Activated T-cell treated with anti-CD3 and anti-CD28 coated beads, Interleukin-2, amount 50 U/mL, for 72 hours (primary cell): ENCODE results near the gene ARFGAP1. TPM values are rescaled to one million over a fixed set of nuclear protein-coding genes. Genes with fewer than 3 reads are reported as not detected.
A peak's percentile ranks its signal among the peaks of the same experiment; 100 is the strongest.

ENCODE experiments used
- ATAC-seq, 2 donors: fragments of 150-1000 bp; cut with Tn5 transposase; replicated peaks in 1 of 2; 2 replicates each; pipeline ENCODE4 v1.10.0; 2021; ENCODE audit warnings: moderate library complexity in 2 of 2, mild to moderate bottlenecking in 1 of 2
- DNase-seq, 2 donors: peaks; one replicate each; pipeline ENCODE4 v3.0.0; 2021 to 2022; ENCODE audit warnings: mixed read lengths in 1 of 2
- H3K27ac Mint-ChIP-seq: one replicate; pipeline ENCODE4 v1.8.0; 2022; ENCODE audit warnings: mild to moderate bottlenecking, moderate library complexity, mixed read lengths
- H3K27me3 Mint-ChIP-seq: one replicate; pipeline ENCODE4 v1.8.0; 2022; ENCODE audit warnings: low read depth, mixed read lengths
- H3K36me3 Mint-ChIP-seq, 2 donors: one replicate each; pipeline ENCODE4 v1.8.0; 2022; ENCODE audit warnings: mixed read lengths in 2 of 2, mild to moderate bottlenecking in 1 of 2; ENCODE audit not compliant: insufficient read depth in 2 of 2
- H3K4me1 Mint-ChIP-seq: one replicate; pipeline ENCODE4 v1.8.0; 2022; ENCODE audit warnings: low read depth, mixed read lengths
- H3K4me3 Mint-ChIP-seq, 2 donors: one replicate each; pipeline ENCODE4 v1.8.0; 2022; ENCODE audit warnings: mild to moderate bottlenecking in 2 of 2, mixed read lengths in 2 of 2, moderate library complexity in 2 of 2
- H3K9me3 Mint-ChIP-seq, 2 donors: one replicate each; pipeline ENCODE4 v1.8.0; 2022; ENCODE audit warnings: mixed read lengths in 2 of 2
- total RNA-seq, 2 donors: library from RNA; stranded (reverse); gene quantifications; one replicate each; pipeline ENCODE4 v1.2.3, GENCODE V29; 2022

Gene ARFGAP1
- total RNA-seq, 2 donors from 2014 or later: 75.8 to 76.6 TPM

DNA sequence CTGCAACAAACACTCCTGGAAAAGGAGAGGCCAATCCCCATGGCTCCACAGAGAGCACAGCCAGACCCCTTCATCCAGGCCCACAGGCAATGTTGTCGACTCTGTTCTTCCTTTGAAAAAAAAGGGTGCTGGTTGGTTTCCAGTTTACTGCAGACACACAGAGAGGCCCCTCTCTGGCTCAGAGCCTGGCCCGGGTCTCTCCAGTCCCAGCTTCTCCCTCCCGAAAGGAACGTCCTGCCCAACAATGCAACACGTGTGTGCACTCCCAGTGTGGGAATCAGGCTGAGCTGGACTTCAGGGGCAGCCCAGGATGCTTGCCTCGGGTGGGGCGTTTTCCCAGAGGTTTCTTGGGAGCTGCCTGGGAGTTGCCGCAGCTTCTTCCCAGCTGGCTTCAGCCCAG, 13.8 kb upstream of the ARFGAP1 start:
- Mint-ChIP-seq H3K36me3 (no peaks in the 10 kb centered on the region), H3K27ac (no peak overlapping the region), H3K27me3 (peaks cover 48% of the 10 kb centered on the region), H3K4me1 (no peaks in the 10 kb centered on the region), H3K9me3 (no peaks in the 10 kb centered on the region), H3K4me3 (no peak overlapping the region)
- no peak for ATAC-seq
- no peak for DNase-seq

GRCh38 chr20:63259734-63260460, 12.7 kb upstream of the ARFGAP1 start:
- Mint-ChIP-seq H3K27ac (no peak overlapping the region), H3K36me3 (no peaks in the 10 kb centered on the region), H3K4me3 (no peak overlapping the region), H3K4me1 (peaks cover 5% of the 10 kb centered on the region), H3K27me3 (peaks cover 50% of the 10 kb centered on the region), H3K9me3 (no peaks in the 10 kb centered on the region)
- DNase-seq (no peak), ATAC-seq (no peak)

DNA sequence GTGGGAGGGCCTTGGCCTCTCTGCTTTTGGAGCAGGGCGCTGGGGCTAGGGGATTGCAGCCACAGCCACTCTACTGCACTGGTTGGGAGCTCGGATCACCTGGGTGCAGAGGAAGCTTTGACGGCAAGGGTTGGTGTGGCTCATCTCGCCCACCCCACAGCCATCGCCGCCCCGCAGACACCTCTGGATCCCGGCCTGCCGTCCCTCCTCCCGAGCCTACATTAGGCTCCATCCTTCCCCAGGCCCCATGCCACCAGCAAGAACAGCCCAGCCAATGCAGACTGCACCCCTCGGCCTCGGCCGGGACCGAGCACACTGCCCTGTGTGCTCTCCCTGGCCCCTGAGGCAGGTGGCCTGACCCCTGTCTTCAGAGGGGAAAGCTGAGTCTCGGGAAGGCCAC, 12.1 kb upstream of the ARFGAP1 start:
- peaks cover 43% of the 10 kb centered on the region for H3K27me3 Mint-ChIP-seq
- no peaks in the 10 kb centered on the region for H3K9me3 Mint-ChIP-seq
- H3K4me3 Mint-ChIP-seq: no peak overlapping the region
- no peak for DNase-seq
- peaks cover 5% of the 10 kb centered on the region for H3K4me1 Mint-ChIP-seq
- no peak overlapping the region for H3K27ac Mint-ChIP-seq
- no peaks in the 10 kb centered on the region for H3K36me3 Mint-ChIP-seq
- ATAC-seq: no peak

DNA sequence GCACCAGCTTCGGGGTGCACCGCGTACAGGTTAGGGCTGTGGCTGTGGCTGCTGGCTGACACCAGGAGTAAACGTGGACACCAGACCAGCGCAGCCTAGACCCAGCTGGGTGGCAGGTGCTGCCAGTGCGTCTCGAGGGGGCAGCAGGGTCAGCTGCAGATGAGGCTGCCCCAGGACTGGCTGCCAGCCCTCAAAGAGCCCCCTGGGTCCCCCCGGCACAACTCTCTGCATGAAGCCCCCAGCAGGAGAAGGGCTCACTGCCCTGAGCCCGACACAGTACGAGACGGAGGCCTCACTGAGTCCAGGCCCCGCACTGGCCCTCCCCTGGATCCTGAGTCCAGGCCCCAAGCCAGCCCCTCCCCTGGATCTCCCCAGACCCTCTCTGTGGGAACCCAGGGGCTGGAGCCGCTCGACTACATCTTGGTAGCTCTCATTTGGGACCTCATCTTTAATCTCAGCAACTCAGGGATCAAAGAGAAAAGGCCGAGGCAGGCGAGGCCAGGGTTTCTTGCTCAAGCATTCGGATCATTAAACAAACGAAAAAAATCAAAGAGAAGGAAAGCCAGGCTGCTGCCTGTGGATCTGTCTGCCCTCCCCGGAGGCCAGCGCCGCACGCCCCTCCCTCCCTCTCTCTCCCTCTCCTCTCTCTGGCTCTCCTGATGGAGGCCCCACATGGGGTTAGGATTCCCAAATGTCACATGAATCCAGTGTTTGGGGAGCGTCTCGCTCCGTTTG, 11.4 kb upstream of the ARFGAP1 start:
- Mint-ChIP-seq H3K36me3 (no peaks in the 10 kb centered on the region), H3K9me3 (no peaks in the 10 kb centered on the region), H3K27me3 (peaks cover 36% of the 10 kb centered on the region), H3K27ac (no peak overlapping the region), H3K4me3 (no peak overlapping the region), H3K4me1 (peaks cover 5% of the 10 kb centered on the region)
- no peak for DNase-seq
- ATAC-seq: no peak

DNA sequence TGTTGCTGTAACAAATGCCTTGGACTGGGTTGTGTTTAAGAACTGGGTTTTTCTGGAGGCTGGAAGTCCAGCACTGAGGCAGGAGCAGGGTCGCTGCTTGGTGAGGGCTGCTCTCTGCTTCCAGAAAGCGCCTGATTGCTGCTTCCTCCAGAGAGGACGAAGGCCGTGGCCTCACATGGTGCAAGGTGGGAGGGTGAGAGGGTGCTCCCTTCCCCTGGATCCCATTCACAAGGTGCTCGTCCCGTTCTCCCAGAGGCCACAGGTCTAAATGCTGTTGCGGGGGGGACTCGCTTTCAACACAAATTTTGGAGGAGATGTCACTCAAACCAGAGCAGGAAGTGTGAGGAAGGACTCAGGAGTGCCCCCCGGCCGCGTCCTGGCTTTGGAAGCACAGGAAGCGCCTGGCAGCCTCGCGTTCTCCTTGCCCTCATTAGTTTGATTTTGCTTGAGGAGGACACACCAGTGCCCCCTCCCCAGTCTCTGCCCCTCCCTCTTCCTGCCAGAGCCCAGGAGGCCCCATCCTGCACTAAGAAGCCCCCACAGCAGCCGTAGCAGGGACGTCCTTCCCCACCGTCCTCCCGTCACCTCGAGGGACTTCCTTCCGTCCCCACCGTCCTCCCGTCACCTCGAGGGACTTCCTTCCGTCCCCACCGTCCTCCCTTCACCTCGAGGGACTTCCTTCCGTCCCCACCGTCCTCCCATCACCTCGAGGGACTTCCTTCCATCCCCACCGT, 10.7 kb upstream of the ARFGAP1 start:
- peak overlapping the region in 1 of 2 donors; percentile 50 for H3K4me3 Mint-ChIP-seq
- no peak overlapping the region for H3K27ac Mint-ChIP-seq
- H3K36me3 Mint-ChIP-seq: no peaks in the 10 kb centered on the region
- no peaks in the 10 kb centered on the region for H3K9me3 Mint-ChIP-seq
- ATAC-seq (no peak), DNase-seq (no peak)
- H3K4me1 Mint-ChIP-seq: peaks cover 5% of the 10 kb centered on the region
- H3K27me3 Mint-ChIP-seq: peaks cover 29% of the 10 kb centered on the region

DNA sequence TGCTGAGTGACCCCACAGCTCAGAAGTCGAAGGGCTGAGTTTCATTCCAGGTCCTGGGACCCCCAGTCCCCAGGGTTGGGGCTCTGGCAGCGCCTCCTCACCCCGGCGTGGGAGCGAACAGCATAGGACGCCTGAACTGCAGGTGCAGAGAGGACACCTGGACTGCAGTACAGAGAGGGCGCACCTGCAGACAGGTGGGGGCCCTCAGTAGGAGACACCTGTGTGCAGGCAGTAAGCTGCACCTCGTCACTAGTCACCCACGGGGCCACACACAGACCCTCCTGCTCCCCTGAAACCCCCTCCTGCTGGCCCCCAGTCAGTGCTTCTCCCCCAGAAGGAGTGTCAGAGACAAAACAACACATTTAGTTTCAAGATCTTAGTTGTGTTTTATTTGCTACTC, 9.8 kb upstream of the ARFGAP1 start:
- ATAC-seq (no peak), DNase-seq (no peak)
- H3K27me3 Mint-ChIP-seq: peaks cover 20% of the 10 kb centered on the region
- H3K4me3 Mint-ChIP-seq: no peak overlapping the region
- no peak overlapping the region for H3K27ac Mint-ChIP-seq
- H3K36me3 Mint-ChIP-seq: no peaks in the 10 kb centered on the region
- H3K9me3 Mint-ChIP-seq: no peaks in the 10 kb centered on the region
- peaks cover 5% of the 10 kb centered on the region for H3K4me1 Mint-ChIP-seq

DNA sequence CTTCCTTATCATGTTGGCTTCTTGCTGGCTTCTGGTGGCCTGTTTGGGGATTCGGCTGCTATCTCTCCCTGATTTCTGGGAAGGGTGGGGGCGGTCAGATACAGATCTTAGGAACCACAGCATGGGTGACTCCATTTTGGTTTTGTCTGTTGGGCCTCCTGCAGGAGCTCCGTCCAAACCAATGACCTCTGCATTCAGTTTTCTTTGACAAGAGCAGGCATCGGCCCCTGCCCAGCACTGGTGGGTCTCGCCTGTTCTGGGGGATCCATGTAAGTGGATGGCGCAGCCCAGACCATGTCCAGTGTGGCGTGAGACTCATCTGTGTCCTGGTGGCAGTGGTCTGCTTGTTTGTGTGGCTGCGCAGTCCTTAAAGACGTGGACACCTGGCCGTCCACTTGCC, 8.6 kb upstream of the ARFGAP1 start:
- DNase-seq (no peak), ATAC-seq (no peak)
- Mint-ChIP-seq H3K27me3 (peaks cover 19% of the 10 kb centered on the region), H3K4me3 (no peak overlapping the region), H3K36me3 (no peaks in the 10 kb centered on the region), H3K4me1 (peaks cover 5% of the 10 kb centered on the region), H3K27ac (no peak overlapping the region), H3K9me3 (no peaks in the 10 kb centered on the region)

DNA sequence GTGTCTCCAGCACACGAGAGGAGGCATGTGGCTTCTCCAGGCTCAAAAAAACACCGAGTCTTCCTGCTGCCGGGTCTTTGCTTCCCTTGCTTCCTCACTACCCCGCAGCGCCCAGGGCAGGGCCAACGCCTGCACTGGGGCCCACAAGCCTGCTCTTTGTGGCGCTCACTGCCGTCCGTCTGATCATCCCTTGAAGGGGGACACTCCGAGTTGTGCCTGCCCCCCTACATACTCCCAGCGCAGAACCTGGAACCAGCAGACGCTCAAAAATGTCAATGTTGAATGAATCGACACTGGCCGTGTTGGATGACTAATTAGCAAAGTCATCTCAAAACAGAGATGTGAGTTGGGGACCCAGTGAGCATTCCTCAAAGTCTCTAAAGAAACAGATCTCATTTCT, 8.1 kb upstream of the ARFGAP1 start:
- Mint-ChIP-seq H3K27me3 (peaks cover 19% of the 10 kb centered on the region), H3K4me3 (no peak overlapping the region), H3K4me1 (peaks cover 5% of the 10 kb centered on the region), H3K9me3 (no peaks in the 10 kb centered on the region), H3K27ac (no peak overlapping the region), H3K36me3 (no peaks in the 10 kb centered on the region)
- DNase-seq (no peak), ATAC-seq (peak; percentile 32 to 40)

DNA sequence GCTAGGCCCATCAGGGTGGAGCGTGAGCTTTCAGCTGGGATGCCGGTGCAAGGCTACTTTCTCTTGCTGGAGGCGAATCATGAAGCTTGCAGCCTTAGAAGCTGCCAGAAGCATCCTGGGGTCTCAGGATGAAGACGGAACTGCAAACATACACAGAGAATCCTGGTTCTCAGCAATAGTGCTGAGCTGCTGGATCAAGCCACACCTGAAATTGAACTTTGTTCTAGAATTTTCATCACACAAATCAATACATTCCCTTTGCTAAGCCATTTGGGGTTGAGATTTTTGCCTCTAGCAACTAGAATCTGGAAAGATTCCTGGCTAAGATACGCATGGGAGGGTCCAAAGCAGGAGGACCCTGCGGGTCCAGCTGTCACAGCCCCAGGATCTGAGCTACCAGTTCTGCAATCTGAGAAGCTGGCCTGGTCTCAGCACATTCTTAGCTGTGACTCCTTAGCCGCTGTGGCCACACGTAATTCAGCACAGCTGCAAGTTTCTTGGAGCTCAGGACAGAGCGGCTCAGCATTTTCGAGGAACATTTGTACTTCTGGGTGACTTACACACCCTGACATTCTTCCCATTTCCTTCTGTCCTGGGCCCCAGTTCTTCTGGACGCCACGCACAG, 6.6 kb upstream of the ARFGAP1 start:
- ATAC-seq: no peak

DNA sequence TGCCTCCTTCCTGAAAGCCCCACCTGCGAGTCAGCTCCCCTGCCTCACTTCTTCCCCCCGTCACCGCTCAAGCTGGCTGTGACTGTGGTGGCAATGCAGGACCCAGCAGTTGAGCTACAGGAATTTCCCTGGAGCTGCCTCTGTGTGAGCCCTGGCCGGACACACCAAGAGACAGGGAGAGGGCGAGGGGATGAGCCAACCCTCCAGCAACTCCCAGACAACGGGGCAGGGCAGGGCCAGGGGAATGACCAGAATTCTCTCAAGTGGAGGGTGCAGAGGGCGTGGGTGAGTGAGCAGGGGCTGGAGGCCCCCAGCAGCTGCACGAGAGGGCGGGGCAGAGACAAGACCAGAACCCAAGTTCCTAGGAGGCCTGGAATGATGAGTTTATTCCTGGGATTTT, 4.9 kb upstream of the ARFGAP1 start:
- H3K27me3 Mint-ChIP-seq: peaks cover 13% of the 10 kb centered on the region
- DNase-seq (no peak), ATAC-seq (no peak)
- H3K27ac Mint-ChIP-seq: no peak overlapping the region
- peaks cover 13% of the 10 kb centered on the region for H3K4me1 Mint-ChIP-seq
- no peaks in the 10 kb centered on the region for H3K36me3 Mint-ChIP-seq
- H3K9me3 Mint-ChIP-seq: no peaks in the 10 kb centered on the region
- H3K4me3 Mint-ChIP-seq: no peak overlapping the region

More for the DNA sequence above, 6.6 kb upstream of the ARFGAP1 start:
- Mint-ChIP-seq H3K9me3 (no peaks in the 10 kb centered on the region), H3K4me3 (no peak overlapping the region), H3K27ac (no peak overlapping the region), H3K27me3 (peaks cover 19% of the 10 kb centered on the region), H3K36me3 (no peaks in the 10 kb centered on the region), H3K4me1 (peaks cover 5% of the 10 kb centered on the region)
- DNase-seq: no peak

DNA sequence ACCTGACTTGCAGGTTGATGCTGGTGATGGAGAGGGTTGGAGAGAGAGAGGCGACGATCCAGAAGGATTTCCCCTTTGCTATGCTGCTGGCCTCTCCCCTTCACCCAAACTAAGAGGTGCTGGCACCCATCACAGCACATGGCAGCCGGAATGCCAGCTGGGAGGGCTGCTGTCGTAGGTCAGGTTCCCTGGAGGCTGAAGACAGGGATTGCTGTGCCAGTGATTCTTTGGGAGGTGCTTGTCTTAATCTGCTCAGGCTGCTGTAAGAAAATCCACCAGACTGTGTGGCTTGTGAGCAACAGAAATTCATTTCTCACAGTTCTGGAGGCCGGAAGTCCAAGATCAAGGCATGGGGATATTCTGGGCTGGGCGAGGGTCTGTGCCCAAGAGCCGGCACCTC, 4.4 kb upstream of the ARFGAP1 start:
- Mint-ChIP-seq H3K27ac (no peak overlapping the region), H3K36me3 (no peaks in the 10 kb centered on the region), H3K27me3 (peaks cover 7% of the 10 kb centered on the region), H3K4me3 (no peak overlapping the region), H3K4me1 (peaks cover 14% of the 10 kb centered on the region), H3K9me3 (no peaks in the 10 kb centered on the region)
- ATAC-seq: no peak
- DNase-seq: no peak

DNA sequence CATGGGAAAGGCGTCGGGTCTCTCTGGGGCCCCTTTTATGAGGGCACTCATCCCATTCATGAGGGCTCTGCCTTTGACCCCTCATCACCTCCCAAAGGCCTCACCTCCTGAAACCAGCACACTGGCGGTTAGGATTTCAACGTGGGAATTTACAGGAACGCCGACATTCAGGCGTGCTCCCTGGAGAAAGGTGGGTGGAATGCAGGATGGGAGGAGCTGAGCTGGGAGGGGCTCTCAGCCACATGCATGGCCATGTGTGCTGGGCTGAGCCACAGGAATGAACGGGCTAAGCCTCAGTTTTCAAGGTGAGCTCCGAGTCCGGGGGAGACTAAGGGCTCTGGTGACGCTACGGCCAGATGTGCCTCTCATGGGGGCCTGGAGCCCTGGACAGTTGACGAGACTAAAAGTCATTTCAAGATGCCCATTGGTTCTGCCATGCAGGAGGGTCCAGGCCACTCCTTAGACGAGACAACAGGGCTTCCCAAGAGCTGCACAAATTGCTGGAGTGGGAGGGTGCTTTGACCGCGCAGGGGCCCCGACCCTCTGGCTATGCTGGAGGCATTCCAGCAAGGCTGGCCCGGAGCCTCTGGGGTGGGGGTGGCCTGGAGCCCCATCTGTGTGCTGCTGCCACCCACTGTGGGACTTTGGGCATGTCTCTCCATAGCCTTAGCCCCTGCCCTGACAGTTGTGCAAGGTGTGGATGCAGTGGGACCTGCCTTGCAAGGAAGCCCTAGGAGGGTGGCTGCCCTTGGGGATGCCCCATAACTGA, 3.8 kb upstream of the ARFGAP1 start:
- Mint-ChIP-seq H3K4me1 (peaks cover 20% of the 10 kb centered on the region), H3K27me3 (peaks cover 6% of the 10 kb centered on the region), H3K36me3 (no peaks in the 10 kb centered on the region), H3K27ac (no peak overlapping the region), H3K9me3 (no peaks in the 10 kb centered on the region), H3K4me3 (no peak overlapping the region)
- ATAC-seq (no peak), DNase-seq (no peak)
